Measurements from ENCODE around the gene PMAIP1.

DNA sequence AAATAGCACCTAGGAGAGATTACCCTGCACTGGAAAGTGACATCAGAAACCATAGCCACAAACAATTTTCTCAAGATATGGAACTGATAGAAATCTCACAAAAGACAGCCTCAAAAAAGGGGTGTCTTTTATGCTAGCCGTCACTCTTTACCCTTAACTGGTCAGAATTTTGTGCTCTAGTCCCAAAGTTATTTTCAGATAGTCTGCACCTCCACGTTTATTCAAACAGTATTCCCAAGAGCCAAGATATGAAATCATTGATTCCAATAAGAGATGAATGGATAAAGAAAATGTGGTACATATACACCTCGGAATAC, 23.5 kb upstream of the PMAIP1 start:
- TF ChIP-seq, protein P1, sequence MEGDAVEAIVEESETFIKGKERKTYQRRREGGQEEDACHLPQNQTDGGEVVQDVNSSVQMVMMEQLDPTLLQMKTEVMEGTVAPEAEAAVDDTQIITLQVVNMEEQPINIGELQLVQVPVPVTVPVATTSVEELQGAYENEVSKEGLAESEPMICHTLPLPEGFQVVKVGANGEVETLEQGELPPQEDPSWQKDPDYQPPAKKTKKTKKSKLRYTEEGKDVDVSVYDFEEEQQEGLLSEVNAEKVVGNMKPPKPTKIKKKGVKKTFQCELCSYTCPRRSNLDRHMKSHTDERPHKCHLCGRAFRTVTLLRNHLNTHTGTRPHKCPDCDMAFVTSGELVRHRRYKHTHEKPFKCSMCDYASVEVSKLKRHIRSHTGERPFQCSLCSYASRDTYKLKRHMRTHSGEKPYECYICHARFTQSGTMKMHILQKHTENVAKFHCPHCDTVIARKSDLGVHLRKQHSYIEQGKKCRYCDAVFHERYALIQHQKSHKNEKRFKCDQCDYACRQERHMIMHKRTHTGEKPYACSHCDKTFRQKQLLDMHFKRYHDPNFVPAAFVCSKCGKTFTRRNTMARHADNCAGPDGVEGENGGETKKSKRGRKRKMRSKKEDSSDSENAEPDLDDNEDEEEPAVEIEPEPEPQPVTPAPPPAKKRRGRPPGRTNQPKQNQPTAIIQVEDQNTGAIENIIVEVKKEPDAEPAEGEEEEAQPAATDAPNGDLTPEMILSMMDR (IDR thresholded peaks at IDR 0.05; ENCODE audit: control extremely low read depth in 1 of 3, insufficient read depth in 1 of 3, low read depth in 1 of 3, low read length in 3 of 3): no peak
- TF ChIP-seq POLR2AphosphoS5 (IDR thresholded peaks at IDR 0.05; ENCODE audit: low read depth, low read length): no peak
- TF ChIP-seq GTF2F1 (IDR thresholded peaks at IDR 0.05; ENCODE audit: borderline replicate concordance, low read depth, low read length): no peak
